ENCODE results near the gene ENTREP1. TPM values are rescaled to one million over a fixed set of nuclear protein-coding genes. Genes with fewer than 3 reads are reported as not detected.

ENTREP1 gene
- total RNA-seq, 1 experiment from 2014 or later = 21.3 TPM

DNA sequence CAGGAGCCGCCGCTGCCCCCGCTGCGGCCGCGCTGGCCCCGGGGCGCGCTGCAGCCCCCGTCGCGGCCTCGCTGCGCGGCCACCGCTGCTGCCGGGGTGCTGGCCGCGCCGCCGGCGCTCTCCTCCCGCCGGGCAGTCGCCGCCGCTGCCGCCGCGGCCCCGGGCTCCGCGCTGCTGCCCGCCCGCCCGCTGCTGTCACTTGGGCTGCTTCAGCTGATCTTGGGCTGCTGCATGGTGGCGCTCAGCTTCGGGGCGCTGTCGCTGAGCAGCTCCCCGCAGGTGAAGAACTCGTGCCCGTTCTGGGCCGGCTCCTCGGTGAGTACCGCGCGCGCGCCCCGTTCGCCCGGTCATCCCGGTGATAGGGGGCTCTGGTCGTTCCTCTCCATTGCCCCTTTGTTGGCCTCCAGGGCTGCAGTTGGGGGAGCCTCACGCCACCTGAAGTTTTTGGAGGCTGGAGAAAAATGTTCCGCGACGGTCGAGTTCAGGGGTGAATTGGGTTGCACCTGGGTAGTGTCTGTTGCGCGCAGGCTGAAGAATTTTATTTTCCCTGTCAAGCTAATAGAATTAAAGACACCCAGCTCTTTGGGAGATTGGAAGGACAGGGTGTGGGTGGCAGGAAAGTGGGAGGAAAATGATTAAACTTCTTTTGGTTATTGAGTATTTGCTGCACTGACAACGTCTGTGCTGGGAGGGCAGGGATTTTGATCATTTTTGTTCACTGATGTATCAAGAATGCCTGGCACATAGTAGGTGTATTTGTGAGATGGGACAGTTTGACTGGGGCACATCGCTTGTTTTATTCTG, 596 bp downstream of the ENTREP1 start:
- no peak overlapping the region for H2BK5ac ChIP-seq (ENCODE audit: insufficient read length, low read length)
- Mint-ChIP-seq H3K36me3 (ENCODE audit: insufficient read depth in 1 of 3, low read depth in 3 of 3) (peaks cover 0 to 2% (median 0%) of the 10 kb centered on the region in 3 experiments; a peak in 1 of 7 replicates), H3K4me3 (peak overlapping the region; percentile 82 to 90), H3K27ac (no peak overlapping the region), H3K4me1 (peaks cover 20 to 29% of the 10 kb centered on the region in 2 experiments), H3K9me3 (0 out of 5 replicates have a peak, but pooled peaks cover 0 to 3% of the 10 kb centered on the region in 2 experiments), H3K27me3 (ENCODE audit: low read depth) (peaks cover 23% of the 10 kb centered on the region)
- H2BK15ac ChIP-seq (ENCODE audit: low read depth, low read length) = no peak overlapping the region
- H4K8ac ChIP-seq (replicated peaks; ENCODE audit: insufficient read length, low read depth, low read length) = no peak overlapping the region
- no peak overlapping the region for H3T11ph ChIP-seq (ENCODE audit: low read length)
- no peak overlapping the region for H2AFZ ChIP-seq (ENCODE audit: low read length)
- H2BK120ac ChIP-seq (ENCODE audit: low read depth, low read length, poor library complexity, severe bottlenecking) = no peak overlapping the region
- H3K79me2 ChIP-seq (ENCODE audit: insufficient read depth, low read length) = peaks cover 5% of the 10 kb centered on the region; the same call in 1 of the 2 replicates
- DNase-seq = peak; percentile 52
- no peak overlapping the region for H3K56ac ChIP-seq (ENCODE audit: insufficient read length, low read depth, low read length)
- H3K23ac ChIP-seq (ENCODE audit: insufficient read length, low read depth, low read length) = no peak overlapping the region
- H4K20me1 ChIP-seq (ENCODE audit: control insufficient read depth, insufficient read depth, insufficient read length) = no peaks in the 10 kb centered on the region
- no peaks in the 10 kb centered on the region; the same call in 1 of the 2 replicates for H3K4me1 ChIP-seq (ENCODE audit: insufficient read depth, low read length)
- H3K9me3 ChIP-seq (ENCODE audit: control insufficient read depth, low read depth, low read length) = no peaks in the 10 kb centered on the region
- H2BK12ac ChIP-seq (ENCODE audit: insufficient read length, low read depth, low read length) = no peak overlapping the region
- H3K27me3 ChIP-seq (ENCODE audit: insufficient read depth, low read length) = no peaks in the 10 kb centered on the region; the same call in 1 of the 2 replicates
- H4K91ac ChIP-seq (ENCODE audit: insufficient read length, low read depth, low read length) = no peak overlapping the region
- no CpG with 5 or more reads among the region's 64 CpGs for WGBS (ENCODE audit: extremely low coverage, insufficient read length, low lambda C conversion rate)
- H3K79me1 ChIP-seq (ENCODE audit: insufficient read depth, low read depth, low read length, poor library complexity, severe bottlenecking) = no peaks in the 10 kb centered on the region
- H2AK5ac ChIP-seq (ENCODE audit: insufficient read length, low read length) = no peak overlapping the region
- H2BK20ac ChIP-seq (ENCODE audit: low read depth, low read length, poor library complexity, severe bottlenecking) = no peak overlapping the region
- peak overlapping the region; percentile 79 for H3K4me2 ChIP-seq (ENCODE audit: insufficient read depth, insufficient read length, low read length)
- H3K14ac ChIP-seq (ENCODE audit: insufficient read depth, low read length) = no peak overlapping the region
- peaks cover 8% of the 10 kb centered on the region for H3K23me2 ChIP-seq (ENCODE audit: insufficient read length, low read depth, low read length, poor library complexity, severe bottlenecking)
- no peak overlapping the region for H3K18ac ChIP-seq (ENCODE audit: insufficient read length, low read depth, low read length)
- H3K9ac ChIP-seq (ENCODE audit: extremely low read depth, insufficient read length, low read length) = peak overlapping the region; percentile 45
- H3K4ac ChIP-seq (ENCODE audit: low read depth, low read length) = no peak overlapping the region
- no peak overlapping the region for H4K5ac ChIP-seq (ENCODE audit: insufficient read length, low read depth, low read length)
- no peak overlapping the region for H3K27ac ChIP-seq (ENCODE audit: insufficient read length, low read depth, low read length)
- TF ChIP-seq, protein P1, sequence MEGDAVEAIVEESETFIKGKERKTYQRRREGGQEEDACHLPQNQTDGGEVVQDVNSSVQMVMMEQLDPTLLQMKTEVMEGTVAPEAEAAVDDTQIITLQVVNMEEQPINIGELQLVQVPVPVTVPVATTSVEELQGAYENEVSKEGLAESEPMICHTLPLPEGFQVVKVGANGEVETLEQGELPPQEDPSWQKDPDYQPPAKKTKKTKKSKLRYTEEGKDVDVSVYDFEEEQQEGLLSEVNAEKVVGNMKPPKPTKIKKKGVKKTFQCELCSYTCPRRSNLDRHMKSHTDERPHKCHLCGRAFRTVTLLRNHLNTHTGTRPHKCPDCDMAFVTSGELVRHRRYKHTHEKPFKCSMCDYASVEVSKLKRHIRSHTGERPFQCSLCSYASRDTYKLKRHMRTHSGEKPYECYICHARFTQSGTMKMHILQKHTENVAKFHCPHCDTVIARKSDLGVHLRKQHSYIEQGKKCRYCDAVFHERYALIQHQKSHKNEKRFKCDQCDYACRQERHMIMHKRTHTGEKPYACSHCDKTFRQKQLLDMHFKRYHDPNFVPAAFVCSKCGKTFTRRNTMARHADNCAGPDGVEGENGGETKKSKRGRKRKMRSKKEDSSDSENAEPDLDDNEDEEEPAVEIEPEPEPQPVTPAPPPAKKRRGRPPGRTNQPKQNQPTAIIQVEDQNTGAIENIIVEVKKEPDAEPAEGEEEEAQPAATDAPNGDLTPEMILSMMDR (conservative IDR thresholded peaks at IDR 0.05) = no peak
